Gastroesophageal sphincter (tissue), 4 donors: ENCODE measurements around the gene ALK. TPM values are rescaled to one million over a fixed set of nuclear protein-coding genes. Genes with fewer than 3 reads are reported as not detected.
"Not testable (repeated sequence)": the region's sequence is repeated elsewhere in the genome, so short reads cannot be mapped to it uniquely, and the experiment has no call there.

Experiments used
- ATAC-seq: fragments of 150-250 bp; one replicate; pipeline ENCODE4 v1.9.1; 2016; ENCODE audit warnings: mild to moderate bottlenecking, moderate library complexity
- H3K27ac ChIP-seq, 4 donors: fragments of 200-600 bp; sonication (generic) in 3 of 4; 1 replicate in 3 of 4; 2 replicates in 1 of 4; pipeline ENCODE4 v1.5.1; 2016 to 2019
- H3K27me3 ChIP-seq: fragments of 200-600 bp; sonication (generic); one replicate; pipeline ENCODE4 v1.5.1; 2019
- H3K36me3 ChIP-seq, 2 donors: fragments of 200-600 bp; sonication (generic); one replicate each; pipeline ENCODE4 v1.5.1; 2019; ENCODE audit warnings: control low read depth in 1 of 2
- H3K4me1 ChIP-seq, 3 donors: fragments of 200-600 bp; sonication (generic); 1 replicate in 2 of 3; 2 replicates in 1 of 3; pipeline ENCODE4 v1.5.1; 2016 to 2019; ENCODE audit warnings: control low read depth in 2 of 3
- H3K4me3 ChIP-seq, 2 donors: fragments of 200-600 bp; sonication (generic); one replicate each; pipeline ENCODE4 v1.5.1; 2019; ENCODE audit warnings: mild to moderate bottlenecking in 1 of 2, moderate library complexity in 1 of 2
- H3K9me3 ChIP-seq, 3 donors: fragments of 200-600 bp; sonication (generic); one replicate each; pipeline ENCODE4 v1.5.1; 2017 to 2019; ENCODE audit warnings: control low read depth in 2 of 3
- EP300 ChIP-seq: sonication (generic); formaldehyde crosslinking; IDR thresholded peaks from one replicate; pipeline ENCODE4 v1.6.1; 2017; ENCODE audit warnings: antibody characterized with exemption, mild to moderate bottlenecking
- POLR2A ChIP-seq, 2 donors: fragments of 450-650 bp; IDR thresholded peaks; one replicate each; pipeline ENCODE4 v1.6.1; 2017; ENCODE audit warnings: antibody characterized with exemption in 2 of 2, mild to moderate bottlenecking in 2 of 2, moderate library complexity in 1 of 2
- POLR2AphosphoS5 ChIP-seq: sonication (generic); formaldehyde crosslinking; IDR thresholded peaks from one replicate; pipeline ENCODE4 v1.6.1; 2017; ENCODE audit warnings: antibody characterized with exemption
- WGBS, 2 donors: methylation state at CpG; one replicate each; pipeline ENCODE4 v1.1.5; 2018; ENCODE audit warnings: low coverage in 1 of 2; 5-methylcytosine and 5-hydroxymethylcytosine counted together
- total RNA-seq, 4 donors: library from RNA; depleted of rRNA; stranded (reverse); fragments of >200 nt; gene quantifications; one replicate each; pipeline ENCODE4 v1.1.0, GENCODE V29; 2016
- TF ChIP-seq, protein P1 (sequence below), 4 experiments: fragments of 200-600 bp in 2 of 4; fragments of 450-650 bp in 2 of 4; sonication (generic) in 1 of 4; IDR thresholded peaks; one replicate each; pipeline ENCODE4 v1.5.1; 2017 to 2019; ENCODE audit warnings: antibody characterized with exemption in 4 of 4, mild to moderate bottlenecking in 2 of 4, moderate library complexity in 2 of 4

Gene ALK
- total RNA-seq, 4 donors from 2014 or later, result 0.94 to 1.6 (median 1.1) TPM

DNA sequence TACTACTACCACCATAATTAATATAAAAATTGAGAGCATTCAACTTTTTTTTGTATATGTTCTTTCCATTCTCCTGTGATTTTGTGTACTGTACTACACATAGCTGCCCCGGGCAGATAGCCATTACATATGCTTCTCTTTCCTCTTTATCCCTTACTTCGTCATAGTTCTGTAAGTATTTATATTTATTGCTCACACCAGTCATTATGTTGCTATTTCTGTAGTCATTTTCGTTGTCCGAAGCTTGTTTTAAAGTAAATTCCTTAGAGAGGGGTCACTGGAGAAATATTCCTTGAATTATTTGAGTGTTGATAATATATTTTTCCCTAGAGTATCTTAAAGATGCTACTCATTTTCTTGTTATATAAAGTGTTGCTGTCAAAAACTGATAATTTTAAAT lies 662.2 kb downstream of the ALK start:
- TF ChIP-seq POLR2AphosphoS5, result no peak
- no peak for TF ChIP-seq POLR2A (IDR thresholded peaks at IDR 0.05)
- TF ChIP-seq EP300, result no peak
- TF ChIP-seq, protein P1, sequence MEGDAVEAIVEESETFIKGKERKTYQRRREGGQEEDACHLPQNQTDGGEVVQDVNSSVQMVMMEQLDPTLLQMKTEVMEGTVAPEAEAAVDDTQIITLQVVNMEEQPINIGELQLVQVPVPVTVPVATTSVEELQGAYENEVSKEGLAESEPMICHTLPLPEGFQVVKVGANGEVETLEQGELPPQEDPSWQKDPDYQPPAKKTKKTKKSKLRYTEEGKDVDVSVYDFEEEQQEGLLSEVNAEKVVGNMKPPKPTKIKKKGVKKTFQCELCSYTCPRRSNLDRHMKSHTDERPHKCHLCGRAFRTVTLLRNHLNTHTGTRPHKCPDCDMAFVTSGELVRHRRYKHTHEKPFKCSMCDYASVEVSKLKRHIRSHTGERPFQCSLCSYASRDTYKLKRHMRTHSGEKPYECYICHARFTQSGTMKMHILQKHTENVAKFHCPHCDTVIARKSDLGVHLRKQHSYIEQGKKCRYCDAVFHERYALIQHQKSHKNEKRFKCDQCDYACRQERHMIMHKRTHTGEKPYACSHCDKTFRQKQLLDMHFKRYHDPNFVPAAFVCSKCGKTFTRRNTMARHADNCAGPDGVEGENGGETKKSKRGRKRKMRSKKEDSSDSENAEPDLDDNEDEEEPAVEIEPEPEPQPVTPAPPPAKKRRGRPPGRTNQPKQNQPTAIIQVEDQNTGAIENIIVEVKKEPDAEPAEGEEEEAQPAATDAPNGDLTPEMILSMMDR (IDR thresholded peaks at IDR 0.05), result no peak
- no peaks in the 10 kb centered on the region for H3K9me3 ChIP-seq
- no peak overlapping the region for H3K27ac ChIP-seq
- no peaks in the 10 kb centered on the region for H3K4me1 ChIP-seq
- ATAC-seq, result no peak
- no peak overlapping the region for H3K4me3 ChIP-seq
- 56 to 59% methylated on average over 4 of the region's 4 CpGs for WGBS, 2 donors
- no peaks in the 10 kb centered on the region for H3K36me3 ChIP-seq
- peaks cover 17% of the 10 kb centered on the region for H3K27me3 ChIP-seq

DNA sequence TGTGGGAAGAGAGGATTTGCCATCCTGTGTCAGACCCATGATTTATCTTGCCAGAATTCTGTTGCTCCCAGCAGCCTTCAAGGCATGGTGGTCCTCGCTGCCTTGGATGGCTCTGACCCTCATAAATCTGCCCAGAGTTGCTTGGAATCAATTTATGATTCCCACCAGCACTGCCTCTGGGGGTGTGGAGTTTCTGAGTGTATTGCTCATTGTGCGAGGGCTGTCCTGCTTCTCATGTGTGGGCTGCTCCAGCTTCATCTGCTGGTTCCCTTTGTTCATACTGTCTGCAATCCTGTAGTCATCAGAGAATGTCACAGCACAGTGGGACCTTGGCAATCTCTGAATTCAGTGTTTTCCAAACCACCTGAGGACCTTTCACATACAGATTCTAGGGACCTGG lies 666.4 kb downstream of the ALK start:
- no peaks in the 10 kb centered on the region for H3K9me3 ChIP-seq
- 17% methylated on average over 1 of the region's 2 CpGs; no CpG with 5 or more reads in 1 of the 2 donors for WGBS, 2 donors
- H3K36me3 ChIP-seq, result no peaks in the 10 kb centered on the region
- no peak for ATAC-seq
- H3K4me3 ChIP-seq, result no peak overlapping the region
- no peaks in the 10 kb centered on the region for H3K27me3 ChIP-seq
- no peak overlapping the region for H3K27ac ChIP-seq
- no peak for TF ChIP-seq POLR2A (IDR thresholded peaks at IDR 0.05)
- no peak for TF ChIP-seq POLR2AphosphoS5
- TF ChIP-seq, protein P1 (IDR thresholded peaks at IDR 0.05), result no peak
- no peak for TF ChIP-seq EP300
- H3K4me1 ChIP-seq, result no peaks in the 10 kb centered on the region

DNA sequence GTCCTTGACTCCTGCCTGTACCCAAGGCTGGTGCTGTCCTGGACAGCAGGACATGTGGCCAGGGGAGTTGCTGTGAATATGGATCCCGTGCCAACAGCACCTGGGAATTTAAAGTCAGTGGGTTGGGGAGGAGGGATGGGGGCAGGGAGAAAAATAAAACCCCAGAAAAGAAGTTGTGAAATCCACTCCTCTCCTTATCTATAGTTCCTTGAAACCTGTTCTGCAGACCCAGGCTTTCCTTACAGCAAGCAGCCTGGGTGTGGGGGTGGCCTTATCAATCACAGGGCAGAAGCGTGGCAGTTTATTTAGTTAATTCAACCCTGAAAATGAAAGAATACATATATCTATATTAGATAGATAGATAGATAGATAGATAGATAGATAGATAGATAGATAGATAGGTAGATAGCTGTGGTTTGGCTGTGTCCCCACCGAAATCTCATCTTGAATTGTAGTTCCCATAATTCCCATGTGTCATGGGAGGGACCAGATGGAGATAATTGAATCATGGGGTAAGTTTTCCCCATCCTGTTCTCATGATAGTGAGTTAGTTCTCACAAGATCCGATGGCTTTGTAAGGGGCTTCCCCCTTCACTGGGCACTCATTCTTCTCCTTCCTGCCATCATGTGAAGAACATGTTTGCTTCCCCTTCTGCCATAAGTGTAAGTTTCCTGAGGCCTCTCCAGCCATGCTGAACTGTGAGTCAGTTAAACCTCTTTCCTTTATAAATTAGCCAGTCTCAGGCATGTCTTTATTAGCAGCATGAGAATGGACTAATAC lies 667.7 kb downstream of the ALK start:
- H3K27ac ChIP-seq, H3K4me1 ChIP-seq, H3K27me3 ChIP-seq, H3K9me3 ChIP-seq, H3K36me3 ChIP-seq, H3K4me3 ChIP-seq, ATAC-seq: not testable (repeated sequence)
- 63 to 79% methylated on average over 3 to 4 of the region's 4 CpGs for WGBS, 2 donors

DNA sequence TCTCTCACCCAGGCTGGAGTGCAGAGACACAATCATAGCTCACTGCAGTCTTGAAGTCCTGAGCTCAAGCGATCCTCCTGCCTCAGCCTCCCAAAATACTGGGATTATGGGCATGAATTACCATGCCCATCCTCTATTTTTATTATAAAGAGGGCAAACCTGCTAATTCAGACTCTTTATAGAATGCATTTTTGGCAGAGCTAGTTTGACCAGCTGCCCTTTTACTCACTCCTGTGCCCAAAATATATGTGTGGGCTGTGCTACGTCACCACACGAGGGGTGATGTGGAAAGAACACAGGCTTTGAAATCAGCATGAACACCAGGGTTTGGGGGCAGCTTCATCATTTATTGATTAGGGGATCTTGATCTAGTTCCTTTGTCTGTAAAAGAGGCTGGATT lies 668.4 kb downstream of the ALK start:
- Histone ChIP-seq H3K36me3 (no peaks in the 10 kb centered on the region), H3K4me1 (no peaks in the 10 kb centered on the region), H3K27ac (no peak overlapping the region), H3K27me3 (no peaks in the 10 kb centered on the region), H3K4me3 (no peak overlapping the region), H3K9me3 (no peaks in the 10 kb centered on the region)
- ATAC-seq, result no peak
- no peak for TF ChIP-seq EP300
- TF ChIP-seq, protein P1 (IDR thresholded peaks at IDR 0.05), result no peak
- TF ChIP-seq POLR2AphosphoS5, result no peak
- TF ChIP-seq POLR2A (IDR thresholded peaks at IDR 0.05), result no peak
- WGBS, 2 donors, result 48 to 50% methylated on average over 2 to 3 of the region's 3 CpGs

DNA sequence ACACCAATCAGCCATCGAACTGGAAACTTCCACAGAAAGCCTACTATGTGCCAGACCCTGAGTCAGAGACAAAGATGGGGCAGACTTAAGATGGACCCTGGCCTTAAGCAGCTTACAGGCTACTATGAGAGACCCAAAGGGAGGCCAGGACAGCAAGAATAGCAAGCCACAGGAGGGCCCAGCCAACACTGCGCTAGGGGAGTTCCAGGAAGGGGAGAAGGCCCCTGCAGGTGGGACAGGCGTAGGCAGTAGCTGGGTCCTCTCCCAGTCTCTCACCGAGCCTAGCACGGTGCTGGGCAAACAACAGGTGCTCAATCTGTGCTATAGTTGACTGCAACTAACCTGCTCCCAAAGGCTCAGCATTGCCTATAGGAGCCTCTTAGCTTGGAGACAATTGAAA lies 670.0 kb downstream of the ALK start:
- 82 to 100% methylated on average over 2 to 3 of the region's 5 CpGs for WGBS, 2 donors
- Histone ChIP-seq H3K4me3 (no peak overlapping the region), H3K27me3 (no peaks in the 10 kb centered on the region), H3K27ac (no peak overlapping the region), H3K36me3 (no peaks in the 10 kb centered on the region), H3K9me3 (no peaks in the 10 kb centered on the region), H3K4me1 (no peaks in the 10 kb centered on the region)
- TF ChIP-seq POLR2AphosphoS5, result no peak
- TF ChIP-seq POLR2A (IDR thresholded peaks at IDR 0.05), result no peak
- TF ChIP-seq, protein P1 (IDR thresholded peaks at IDR 0.05), result no peak
- no peak for TF ChIP-seq EP300
- no peak for ATAC-seq
